HTR-8/SVneo (cell line): ENCODE measurements around the gene SMU1.

Experiments
- DNase-seq: peaks from one replicate; pipeline ENCODE4 v3.0.0; 2011; ENCODE audit warnings: low spot score, mixed read lengths; ENCODE audit not compliant: insufficient read length
- FAIRE-seq: peaks from 2 replicates; lab custom pipeline; 2011; peaks lifted over from hg19 to GRCh38; lab: Jason Lieb, UNC

The SMU1 gene

DNA sequence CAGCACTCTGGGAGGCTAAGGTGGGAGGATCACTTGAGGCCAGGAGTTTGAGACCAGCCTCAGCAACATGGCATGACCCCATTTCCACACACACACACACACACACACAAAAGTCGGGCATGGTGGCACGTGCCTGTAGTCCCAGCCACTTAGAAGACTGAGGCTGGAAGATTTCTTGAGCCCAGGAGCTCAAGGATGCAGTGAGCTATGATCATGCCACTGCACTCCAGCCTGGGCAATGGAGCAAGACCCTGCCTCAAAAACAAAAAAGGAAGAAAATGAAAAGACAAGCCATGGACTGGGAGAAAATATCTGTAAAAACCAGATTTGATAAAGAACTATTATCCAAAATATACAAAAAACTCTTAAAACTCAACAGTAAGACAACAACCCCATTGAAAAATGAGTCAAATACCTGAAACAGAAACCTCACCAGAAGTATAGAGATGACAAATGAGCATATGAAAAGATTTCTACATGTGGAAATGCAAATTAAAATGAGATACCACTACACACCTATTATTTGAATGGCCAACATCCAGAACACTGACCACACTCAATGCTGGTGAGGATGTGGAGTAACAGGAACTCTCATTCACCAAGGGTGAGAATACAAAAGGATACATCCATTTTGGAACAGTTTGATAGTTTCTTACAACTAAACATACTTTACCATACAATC is 26.7 kb downstream of the SMU1 start:
- FAIRE-seq (no peak), DNase-seq (no peak)

DNA sequence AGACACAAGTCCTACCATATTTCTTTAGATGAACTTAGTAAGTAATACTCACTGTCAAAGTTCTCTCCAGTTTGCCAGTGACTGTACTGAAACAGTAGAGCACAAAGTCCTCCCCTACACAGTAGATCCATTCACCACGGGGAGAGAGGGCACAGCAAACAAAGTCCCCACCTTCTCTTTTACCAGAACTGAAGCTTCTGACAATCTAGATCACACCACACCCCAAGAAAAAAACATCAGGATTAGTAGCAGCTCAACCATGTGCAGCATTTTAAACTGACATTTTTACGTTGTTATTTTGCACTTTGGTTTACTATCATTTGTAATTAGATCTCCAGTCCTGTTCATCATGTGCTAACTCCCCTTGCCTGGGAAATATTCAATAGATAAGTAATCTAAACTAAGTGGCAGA is 28.4 kb downstream of the SMU1 start:
- FAIRE-seq (no peak), DNase-seq (no peak)

DNA sequence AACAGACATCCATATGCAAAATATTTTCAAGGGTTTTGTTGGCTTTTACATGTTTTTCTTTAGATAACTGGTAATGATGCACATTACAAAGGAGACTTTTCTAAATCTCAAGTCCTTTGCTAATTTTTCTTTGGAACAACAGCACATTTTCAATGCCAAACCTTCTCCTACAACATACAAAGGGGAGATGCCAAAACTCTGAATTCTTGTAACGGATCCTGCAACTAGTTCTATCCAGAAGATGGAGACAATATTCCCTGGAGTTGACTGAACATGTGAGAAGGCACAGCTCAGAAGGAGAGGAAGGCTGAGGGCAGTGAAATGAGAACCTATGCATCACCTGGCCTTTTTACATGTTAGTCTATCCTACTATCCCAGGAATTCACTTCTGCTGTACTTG is 30.4 kb downstream of the SMU1 start:
- no peak for DNase-seq
- no peak for FAIRE-seq

DNA sequence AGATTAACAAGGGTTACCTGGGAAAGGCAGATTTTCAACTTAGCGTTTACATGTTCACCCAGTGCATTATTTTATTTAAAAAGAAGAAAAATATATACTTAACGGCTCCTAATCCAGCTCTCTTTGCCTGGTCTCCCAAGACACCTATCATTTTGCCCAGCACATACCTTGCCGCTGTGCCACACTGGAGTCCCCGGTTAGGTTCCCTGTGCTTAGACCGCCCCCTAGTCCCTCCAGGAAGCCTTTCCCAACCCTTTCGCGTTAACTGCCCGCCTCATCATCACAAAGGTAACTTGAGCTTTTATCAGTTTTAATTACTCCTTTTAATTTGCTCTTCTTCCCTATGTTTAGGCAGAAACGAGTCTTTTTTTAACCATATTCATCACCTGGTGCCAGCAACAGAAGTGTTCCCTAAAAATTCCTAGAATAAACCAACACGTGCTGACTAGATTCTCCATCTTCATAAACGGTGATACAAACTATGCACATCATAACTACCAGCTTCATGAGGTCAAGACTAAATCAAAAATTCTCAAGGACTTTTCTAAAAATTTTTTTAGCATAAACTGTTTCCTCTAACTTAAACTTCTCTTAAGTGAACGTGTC is 31.7 kb downstream of the SMU1 start:
- DNase-seq (no peak), FAIRE-seq (no peak)

DNA sequence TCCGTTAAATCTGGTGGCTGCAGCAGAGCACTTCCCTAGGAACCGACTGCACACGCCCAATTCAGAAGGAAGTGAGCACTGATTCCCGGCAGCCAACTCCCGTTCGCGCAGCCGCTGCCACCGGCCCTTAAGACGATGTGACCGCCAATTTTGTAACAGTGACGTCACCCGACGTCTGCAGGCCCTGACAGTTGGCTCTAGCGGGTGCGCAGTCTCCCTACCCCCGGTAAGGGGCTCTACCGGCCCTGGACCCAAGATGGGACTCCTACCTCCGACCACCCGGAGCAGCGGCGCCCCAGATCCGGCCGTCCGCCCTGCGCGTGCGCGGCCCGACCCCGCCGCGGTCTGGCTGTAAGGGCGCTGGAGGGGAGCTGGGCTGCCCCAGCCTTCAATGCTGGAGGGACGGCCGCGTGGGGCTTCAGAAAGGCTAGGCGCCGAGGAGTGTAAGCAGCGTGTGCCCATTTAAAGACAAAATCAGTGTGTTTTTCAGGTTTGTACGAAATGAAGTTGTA is 32.3 kb downstream of the SMU1 start:
- no peak for FAIRE-seq
- DNase-seq, result peak; percentile 49

DNA sequence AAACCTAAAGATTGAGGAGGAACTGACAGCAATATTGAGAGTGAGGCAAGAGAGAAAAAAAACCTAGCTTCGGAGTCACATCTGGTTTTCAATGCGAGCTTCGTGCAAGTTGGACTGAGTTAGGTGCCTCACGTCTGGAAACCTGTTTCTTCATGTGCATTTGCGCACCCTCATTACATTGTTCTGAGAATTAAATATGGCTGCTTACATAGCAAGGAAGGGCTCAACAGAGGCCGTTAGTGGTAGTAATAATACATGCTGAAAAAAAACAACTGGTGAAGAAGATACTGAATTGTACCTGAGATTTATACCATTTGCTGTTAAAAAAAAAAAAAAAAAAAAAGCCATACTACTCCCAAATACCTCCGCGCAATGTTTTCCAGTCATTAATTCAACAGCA is 32.8 kb downstream of the SMU1 start:
- FAIRE-seq (no peak), DNase-seq (no peak)

DNA sequence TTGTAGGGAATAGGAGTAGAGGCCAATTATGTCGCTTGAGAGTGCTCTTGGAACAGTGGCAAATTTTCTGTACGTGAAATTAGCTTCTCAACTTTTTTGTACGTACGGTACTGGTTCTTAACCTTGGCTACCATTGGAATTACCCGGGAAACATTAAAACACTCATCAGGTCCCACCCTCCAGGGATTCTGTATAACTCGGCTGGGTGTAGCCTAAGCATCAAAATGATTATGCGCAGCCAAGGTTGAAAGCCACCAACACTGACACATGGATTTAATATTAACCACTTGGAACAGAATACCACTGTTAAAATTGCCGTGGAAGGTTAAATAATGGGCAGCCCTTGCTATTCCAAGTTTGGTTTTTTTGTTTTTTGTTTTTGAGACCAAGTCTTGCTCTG is 34.0 kb downstream of the SMU1 start:
- DNase-seq, result no peak
- no peak for FAIRE-seq

DNA sequence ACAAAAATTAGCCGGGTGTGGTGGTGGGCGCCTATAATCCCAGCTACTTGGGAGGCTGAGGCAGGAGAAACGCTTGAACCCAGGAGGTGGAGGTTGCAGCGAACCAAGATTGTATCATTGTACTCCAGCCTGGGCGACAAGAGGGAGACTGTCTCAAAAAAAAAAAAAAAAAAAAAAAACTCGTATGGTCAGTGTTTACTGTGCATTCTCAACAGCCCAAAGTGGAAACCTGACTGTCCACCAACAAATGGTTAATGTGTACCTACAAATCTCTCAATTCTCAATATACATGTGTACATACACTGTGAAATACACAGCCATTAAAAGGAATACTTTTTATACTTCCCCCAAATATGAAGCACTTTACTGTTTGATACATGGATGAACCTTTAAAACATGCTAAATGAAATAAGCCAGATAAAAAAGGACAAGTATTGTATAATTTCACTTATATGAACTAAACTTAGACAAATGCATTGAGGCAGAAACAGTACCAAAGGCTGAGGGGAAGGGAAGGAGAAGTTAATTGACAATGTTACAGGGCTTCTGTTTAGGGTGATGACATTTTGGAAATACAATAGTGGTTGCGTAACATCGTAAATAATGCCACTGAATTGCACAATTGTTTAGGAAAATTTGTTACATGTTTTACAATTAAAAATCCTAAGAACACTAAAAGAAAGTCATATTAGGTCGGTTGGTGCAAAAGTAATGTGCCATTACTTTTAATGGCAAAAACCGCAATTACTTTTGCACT is 34.9 kb downstream of the SMU1 start:
- FAIRE-seq (no peak), DNase-seq (no peak)

DNA sequence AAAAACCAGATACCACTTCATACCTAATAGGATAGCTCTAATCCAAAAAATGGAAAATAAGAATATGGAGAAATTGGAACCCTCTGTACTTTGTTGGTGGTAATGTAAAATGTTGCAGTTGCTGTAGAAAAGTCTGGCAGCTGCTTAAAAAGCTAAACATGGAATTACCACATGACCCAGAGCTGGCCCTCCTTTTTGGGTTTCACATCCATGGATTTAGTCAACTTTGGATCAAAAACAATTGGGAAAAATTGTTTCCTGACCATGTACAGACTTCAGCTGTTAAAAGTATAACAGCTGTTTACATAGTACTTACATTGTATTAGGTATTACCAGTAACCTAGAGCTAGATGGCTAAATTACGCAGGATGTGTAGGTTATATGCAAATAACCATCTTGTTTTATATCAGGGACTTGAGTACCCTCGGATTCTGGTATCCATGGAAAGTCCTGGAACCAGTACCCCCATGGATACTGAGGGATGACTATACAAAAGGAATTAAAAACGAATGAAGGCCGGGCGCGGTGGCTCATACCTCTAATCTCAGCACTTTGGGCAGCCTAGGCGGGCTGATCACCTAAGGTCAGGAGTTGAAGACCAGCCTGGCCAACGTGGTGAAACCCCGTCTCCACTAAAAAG is 35.6 kb downstream of the SMU1 start:
- no peak for FAIRE-seq
- no peak for DNase-seq

DNA sequence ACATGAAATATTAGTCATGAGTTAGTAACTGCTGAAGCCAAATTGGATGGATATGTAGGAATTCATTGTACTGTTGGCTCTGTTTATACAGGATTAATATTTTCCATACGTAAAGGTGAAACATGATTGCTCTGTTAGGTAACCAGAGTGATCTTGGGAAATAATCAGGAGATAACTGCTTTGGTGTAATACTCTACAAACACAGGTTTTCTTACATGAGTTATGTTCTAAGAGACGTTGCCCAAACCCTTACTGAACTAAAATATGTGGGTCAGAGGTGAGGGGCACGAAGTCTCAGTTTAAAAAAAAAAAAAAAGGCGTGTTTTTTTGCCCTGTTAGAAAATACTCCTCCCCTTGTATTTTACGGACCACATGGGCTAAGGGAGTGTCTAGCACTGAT is 43.6 kb downstream of the SMU1 start:
- DNase-seq (no peak), FAIRE-seq (no peak)

DNA sequence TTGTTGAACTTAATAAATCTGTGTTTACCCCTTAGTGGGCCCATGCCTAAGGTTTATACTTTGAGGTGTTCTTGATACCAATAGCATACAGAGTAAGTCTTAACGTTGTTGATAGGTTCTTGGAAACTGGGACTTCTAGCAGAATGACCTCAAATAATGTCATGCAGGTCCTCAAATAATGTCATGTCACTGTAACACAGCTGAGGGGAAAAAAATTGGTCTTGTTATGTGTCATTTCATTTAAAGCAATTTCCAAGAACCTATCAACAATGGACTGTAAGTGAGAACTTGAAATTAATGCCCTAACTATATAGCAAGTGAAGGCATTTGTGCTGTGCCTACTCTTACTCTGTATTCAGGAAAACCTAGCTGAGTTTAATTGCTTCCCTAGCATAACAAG is 44.2 kb downstream of the SMU1 start:
- FAIRE-seq (no peak), DNase-seq (no peak)

DNA sequence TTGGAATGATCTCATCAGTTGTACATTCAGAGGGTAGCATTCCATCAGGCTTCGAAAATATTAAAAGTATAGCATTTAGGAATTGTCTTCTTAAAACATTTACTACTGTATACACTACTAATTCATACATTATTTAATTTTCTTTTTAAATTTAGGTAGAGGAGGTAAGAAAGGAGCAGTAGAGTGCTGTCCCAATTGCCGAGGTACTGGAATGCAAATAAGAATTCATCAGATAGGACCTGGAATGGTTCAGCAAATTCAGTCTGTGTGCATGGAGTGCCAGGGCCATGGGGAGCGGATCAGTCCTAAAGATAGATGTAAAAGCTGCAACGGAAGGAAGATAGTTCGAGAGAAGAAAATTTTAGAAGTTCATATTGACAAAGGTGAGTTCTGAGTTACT is 46.2 kb downstream of the SMU1 start:
- FAIRE-seq (no peak), DNase-seq (no peak)

DNA sequence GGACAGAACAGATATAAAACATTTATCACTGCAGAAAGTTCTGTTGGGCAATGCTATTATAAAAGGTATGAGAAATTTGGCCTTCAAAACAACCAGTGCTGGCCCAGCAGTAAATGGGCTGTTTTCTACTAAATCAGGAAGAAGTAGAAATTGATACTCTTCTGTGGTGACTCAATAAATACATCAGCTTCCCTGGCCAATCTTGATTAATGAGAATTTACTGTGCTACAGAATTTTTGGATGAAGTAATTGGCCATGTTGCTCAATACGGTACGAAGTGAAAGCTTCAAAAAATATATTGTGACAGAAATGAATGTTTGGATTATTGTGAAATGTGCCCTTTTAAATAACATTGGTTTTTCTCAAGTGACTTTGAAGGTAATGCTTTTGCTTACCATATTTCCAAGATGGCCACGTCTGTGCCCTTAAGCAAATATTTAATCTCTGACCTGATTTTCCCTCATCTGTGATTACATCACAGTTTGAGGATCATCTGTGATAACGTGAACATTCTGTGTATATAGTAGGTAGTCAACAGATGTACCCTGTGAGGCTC is 47.2 kb downstream of the SMU1 start:
- FAIRE-seq (no peak), DNase-seq (no peak)

DNA sequence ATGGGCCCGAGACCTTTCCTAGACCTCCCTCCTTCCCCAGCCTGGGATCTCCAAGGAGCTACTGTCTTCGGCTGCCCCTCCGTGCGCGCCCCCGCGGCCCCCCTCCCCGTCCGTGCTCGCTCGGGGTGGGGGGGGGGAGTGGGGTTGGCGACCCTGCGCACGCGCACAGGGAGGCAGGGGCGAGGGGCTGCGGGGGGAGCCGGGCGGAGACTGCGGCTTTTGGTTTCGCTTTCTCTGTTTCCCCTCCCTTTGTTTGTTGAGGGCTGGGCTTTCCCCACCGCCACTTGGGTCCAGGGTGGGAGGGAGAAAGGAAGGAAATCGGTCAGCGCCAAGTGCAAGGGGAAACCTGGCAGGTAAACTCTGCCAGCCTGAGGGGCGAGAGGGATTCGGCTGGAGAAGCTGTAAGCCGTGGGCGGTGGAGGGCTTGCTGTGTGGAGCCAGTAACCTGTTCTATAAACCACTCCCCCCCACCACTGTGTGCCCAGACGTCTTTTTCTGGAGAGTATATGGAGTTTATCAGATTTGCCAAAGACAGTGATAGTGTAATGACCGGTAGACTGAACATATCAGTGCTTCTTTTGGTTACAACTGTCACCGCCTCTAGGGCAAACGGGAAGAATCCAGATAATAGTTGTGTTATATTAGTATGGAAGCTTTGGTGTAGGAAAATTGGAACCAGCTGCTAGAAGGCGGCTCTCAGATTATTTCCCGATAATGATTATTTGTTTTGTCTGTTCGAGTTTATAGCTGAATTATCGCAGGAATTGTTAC is 50.7 kb downstream of the SMU1 start:
- no peak for FAIRE-seq

DNA sequence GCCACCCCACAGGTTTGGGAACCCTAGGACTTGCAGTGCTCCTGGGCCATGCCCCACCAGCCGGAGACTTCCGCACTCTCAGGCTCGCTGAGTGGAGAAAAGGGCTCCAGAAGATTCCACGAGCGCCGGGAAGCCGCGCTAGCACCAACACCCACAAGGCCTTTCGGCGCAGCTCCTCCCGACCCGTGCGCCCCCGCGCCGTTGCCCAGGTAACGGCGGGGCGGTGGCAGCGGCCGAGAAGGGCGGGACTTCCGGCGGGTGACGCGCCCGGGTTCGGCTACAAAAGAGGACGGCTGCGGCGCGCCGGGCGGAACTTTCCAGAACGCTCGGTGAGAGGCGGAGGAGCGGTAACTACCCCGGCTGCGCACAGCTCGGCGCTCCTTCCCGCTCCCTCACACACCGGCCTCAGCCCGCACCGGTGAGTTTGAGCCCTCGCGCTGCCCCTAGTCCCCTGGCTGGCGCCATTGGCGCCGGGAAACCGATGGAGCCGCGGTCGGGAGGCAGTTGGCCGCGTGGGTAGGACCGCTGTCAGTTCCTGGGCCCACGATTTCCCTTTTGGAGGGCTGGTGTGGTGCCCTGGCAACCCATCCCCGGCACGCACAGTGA is 51.4 kb downstream of the SMU1 start, which contains the start of gene DNAJA1:
TSS of gene DNAJA1 (plus strand) at position 308 of the 606 bp plus-strand sequence. CDS start 1,212 bp downstream, outside the sequence.
- DNase-seq, result peak; percentile 77
- FAIRE-seq, result peak; percentile 60

More for the DNA sequence above, 50.7 kb downstream of the SMU1 start:
- DNase-seq, result peak; percentile 47

DNA sequence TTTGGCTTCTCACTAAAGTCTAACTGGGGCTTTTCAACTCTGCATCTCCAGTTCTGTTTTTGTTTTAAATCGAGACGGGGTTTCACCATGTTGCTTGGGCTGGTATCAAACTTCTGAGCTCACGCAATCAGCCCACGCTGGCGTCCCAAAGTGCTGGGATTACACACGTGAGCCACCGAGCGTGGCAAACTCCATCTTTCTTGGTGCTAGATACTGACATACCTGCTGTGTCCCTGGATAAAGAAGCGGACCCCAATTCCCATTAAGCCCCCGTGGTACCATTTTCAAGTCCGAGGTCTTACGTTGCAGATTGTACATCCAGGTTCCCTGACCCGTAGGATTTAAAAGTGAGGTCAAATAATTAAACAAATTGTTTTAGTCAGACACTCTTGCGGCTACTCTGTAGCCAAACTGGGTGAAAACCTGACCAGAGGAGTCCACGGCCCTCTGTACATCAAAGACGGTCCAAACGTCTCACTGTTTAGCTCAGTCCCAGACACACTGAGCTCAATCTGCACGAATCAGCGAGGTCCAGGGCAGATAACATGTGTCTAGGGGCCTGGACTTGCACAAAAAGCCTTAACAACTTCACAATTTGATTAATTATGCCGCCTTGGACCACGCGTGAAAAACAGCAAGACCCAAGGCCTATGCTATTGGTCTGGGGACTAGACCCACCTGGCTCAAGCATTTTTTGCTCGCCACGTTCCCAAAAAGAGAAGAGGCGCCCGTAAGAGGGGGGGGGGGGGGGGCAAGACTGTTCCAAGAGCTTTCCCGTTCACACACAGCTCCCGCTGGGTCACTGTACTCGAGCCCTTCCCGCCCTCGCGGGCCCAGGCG is 52.1 kb downstream of the SMU1 start:
- FAIRE-seq (no peak), DNase-seq (no peak)

DNA sequence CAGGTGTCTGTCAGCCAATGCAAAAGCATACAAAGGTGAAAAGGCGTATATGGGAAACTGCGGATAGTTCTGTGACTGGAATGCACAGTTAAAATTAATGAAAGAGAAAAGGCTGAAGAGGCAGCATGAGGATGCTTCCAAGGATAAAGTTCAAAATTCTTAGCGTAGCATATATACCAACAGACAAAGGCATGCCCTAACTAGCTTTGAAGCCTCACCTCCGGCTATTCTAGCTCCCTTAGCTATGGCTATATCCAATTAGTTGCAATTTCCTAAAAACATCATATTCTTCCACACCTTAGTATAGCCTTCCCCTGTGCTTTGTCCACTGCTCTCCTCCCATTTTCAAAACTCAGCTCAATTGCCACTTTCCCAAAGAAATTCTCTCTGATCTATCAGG is 52.8 kb downstream of the SMU1 start:
- FAIRE-seq, result no peak
- no peak for DNase-seq

DNA sequence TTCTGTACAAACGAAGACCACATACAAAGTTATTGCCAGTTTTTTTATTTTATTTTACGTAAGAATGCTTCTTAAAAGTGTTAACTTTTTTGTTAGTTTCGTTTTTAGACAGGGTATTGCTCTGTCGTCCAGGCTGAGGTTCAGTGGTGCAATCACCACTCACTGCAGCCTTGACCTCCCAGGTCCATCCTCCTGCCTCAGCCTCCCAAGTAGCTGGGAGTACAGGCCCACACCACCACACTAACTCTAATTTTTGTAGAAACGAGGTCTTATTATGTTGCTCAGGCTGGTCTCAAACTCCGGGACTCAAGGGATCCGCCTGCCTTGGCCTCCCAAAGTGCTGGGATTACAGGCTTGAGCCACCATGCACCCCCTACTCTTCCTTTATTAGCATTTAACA is 53.7 kb downstream of the SMU1 start:
- DNase-seq, result no peak
- no peak for FAIRE-seq
